ENCODE data around the gene KIF2A. TPM values are rescaled to one million over a fixed set of nuclear protein-coding genes. Genes with fewer than 3 reads are reported as not detected.

KIF2A gene
- total and polyA plus RNA-seq, 2 of the 4 experiments (the other 2 are of a cell fraction) = 23.6 to 37.3 TPM

- Histone ChIP-seq H3K56ac (ENCODE audit: extremely low read depth, insufficient read depth, low read length) (no peak overlapping the region), H2AK5ac (ENCODE audit: low read depth, low read length) (no peak overlapping the region), H3K14ac (replicated peaks; ENCODE audit: low read depth, low read length) (no peak overlapping the region), H3K79me1 (ENCODE audit: low read depth in 1 of 2, low read length in 2 of 2) (no peaks in the 10 kb centered on the region; a peak in 2 of 4 replicates), H3K9ac (ENCODE audit: low read depth, low read length) (no peak overlapping the region), H3K4me2 (ENCODE audit: low read depth, low read length) (no peak overlapping the region), H2BK15ac (ENCODE audit: low read depth, low read length) (no peak overlapping the region), H2BK120ac (ENCODE audit: low read depth, low read length) (no peak overlapping the region), H4K91ac (ENCODE audit: insufficient read depth, low read depth, low read length) (no peak overlapping the region), H3K23ac (ENCODE audit: low read depth, low read length) (no peak overlapping the region), H3K9me1 (ENCODE audit: insufficient read depth, low read length) (no peaks in the 10 kb centered on the region), H3K4me3 (ENCODE audit: insufficient read depth, low read depth, low read length) (no peak overlapping the region), H4K5ac (ENCODE audit: low read depth, low read length) (no peak overlapping the region), H3K36me3 (ENCODE audit: control insufficient read depth, insufficient read depth, low read length) (peaks cover 29% of the 10 kb centered on the region), H3K18ac (ENCODE audit: low read depth, low read length) (no peak overlapping the region), H2BK20ac (ENCODE audit: low read depth, low read length) (no peak overlapping the region), H3K27ac (ENCODE audit: insufficient read depth, low read length) (no peak overlapping the region), H2AK9ac (replicated peaks; ENCODE audit: low read depth, low read length, poor library complexity) (no peak overlapping the region), H3K4me1 (ENCODE audit: control insufficient read depth, insufficient read depth, low read length) (no peaks in the 10 kb centered on the region), H4K8ac (ENCODE audit: low read depth in 2 of 2, low read length in 2 of 2) (no peak overlapping the region), H2AFZ (replicated peaks; ENCODE audit: low read length, poor library complexity) (no peak overlapping the region), H3K4ac (ENCODE audit: low read depth, low read length) (no peak overlapping the region), H2BK5ac (ENCODE audit: low read depth, low read length, poor library complexity, severe bottlenecking) (no peak overlapping the region), H3K27me3 (ENCODE audit: control insufficient read depth, insufficient read depth, low read length) (no peaks in the 10 kb centered on the region), H3K9me3 (ENCODE audit: control insufficient read depth, insufficient read depth, low read length) (no peaks in the 10 kb centered on the region), H4K20me1 (ENCODE audit: insufficient read depth, low read length) (no peaks in the 10 kb centered on the region)
- intact Hi-C loops (cut with micrococcal nuclease) = no loop called here
- CTCF ChIA-PET = no interaction called here
- WGBS, 2 experiments (ENCODE audit: extremely low coverage in 2 of 2, insufficient read length in 1 of 2) = no CpG with 5 or more reads among the region's 2 CpGs
- dilution Hi-C loops (cut with HindIII; ENCODE audit: low sequenced_read_pairs, unreplicated experiment) = no loop called here
- ATAC-seq (ENCODE audit: low read depth) = no peak
- POLR2A ChIA-PET (ENCODE audit: unreplicated experiment) = no interaction called here
- no peak for DNase-seq
- TF ChIP-seq RFX5 (IDR thresholded peaks at IDR 0.05; ENCODE audit: low read depth, low read length) (no peak), MAZ (IDR thresholded peaks at IDR 0.05; ENCODE audit: borderline replicate concordance, low read depth, low read length) (no peak), FOS (IDR thresholded peaks at IDR 0.05; ENCODE audit: low read depth, low read length) (no peak)
- in situ Hi-C loops (cut with MboI; ENCODE audit: low sequenced_read_pairs) = no loop called here
- BruUV-seq (replicated peaks) = no TSS peak
Measured at GRCh38 chr5:62385816-62386400, 79.9 kb downstream of the KIF2A start.

All from IMR-90 (cell line).